ENCODE measurements around the gene PRAF2.

Gene PRAF2

GRCh38 chrX:49071877-49072711 is 1.7 kb downstream of the PRAF2 start:
- no peak for DNase-seq

GRCh38 chrX:49070988-49071387 is 2.8 kb downstream of the PRAF2 start:
- no peak for DNase-seq

GRCh38 chrX:49069038-49069437 is 4.8 kb downstream of the PRAF2 start:
- no peak for DNase-seq

GRCh38 chrX:49067285-49068120 is 6.3 kb downstream of the PRAF2 start:
- no peak for DNase-seq

GRCh38 chrX:49066690-49067089 is 7.1 kb downstream of the PRAF2 start:
- DNase-seq = no peak

- no peak for DNase-seq
Observed at GRCh38 chrX:49066278-49066677, 7.5 kb downstream of the PRAF2 start.

GRCh38 chrX:49064735-49065134 is 9.1 kb downstream of the PRAF2 start:
- no peak for DNase-seq

- no peak for DNase-seq
Observed at GRCh38 chrX:49064303-49064702, 9.5 kb downstream of the PRAF2 start.

GRCh38 chrX:49063715-49064114 is 10.1 kb downstream of the PRAF2 start:
- DNase-seq = no peak

- DNase-seq = no peak
Observed at GRCh38 chrX:49061916-49062315, 11.9 kb downstream of the PRAF2 start.

- DNase-seq = no peak
Observed at GRCh38 chrX:49061490-49061889, 12.3 kb downstream of the PRAF2 start.

- DNase-seq = no peak
Observed at GRCh38 chrX:49060914-49061313, 12.9 kb downstream of the PRAF2 start.

GRCh38 chrX:49059681-49060085 is 14.1 kb downstream of the PRAF2 start:
- no peak for DNase-seq

- no peak for DNase-seq
Observed at GRCh38 chrX:49059201-49059600, 14.6 kb downstream of the PRAF2 start.

- DNase-seq = no peak
Observed at GRCh38 chrX:49058794-49059193, 15.0 kb downstream of the PRAF2 start, which contains the start of gene CCDC120. Gene CCDC120 (plus strand): TSS chrX:49058999. CDS start chrX:49062042, 3,043 bp downstream.

- no peak for DNase-seq
Observed at GRCh38 chrX:49054073-49054762, 19.6 kb downstream of the PRAF2 start.

GRCh38 chrX:49053223-49054072 is 20.4 kb downstream of the PRAF2 start:
- peak; percentile 53 for DNase-seq

- DNase-seq = no peak
Observed at GRCh38 chrX:49043987-49044281, 29.9 kb downstream of the PRAF2 start.

- peak; percentile 93 for DNase-seq
Observed at GRCh38 chrX:49043220-49043986, 30.4 kb downstream of the PRAF2 start, which contains the start of gene TFE3. Gene TFE3 (minus strand): TSS chrX:49043357. CDS start chrX:49043226, 131 bp downstream.

- DNase-seq = no peak
Observed at GRCh38 chrX:49042581-49043219, 31.1 kb downstream of the PRAF2 start.

All from effector CD8-positive, alpha-beta T cell (primary cell).